GM21515 (cell line): ENCODE results near the gene FITM1.

Source experiments
- ATAC-seq: cut with Tn5 transposase; IDR thresholded peaks from one replicate; pipeline ENCODE4 v1.9.1; 2021; ENCODE audit not compliant: unreplicated experiment

The FITM1 gene

DNA sequence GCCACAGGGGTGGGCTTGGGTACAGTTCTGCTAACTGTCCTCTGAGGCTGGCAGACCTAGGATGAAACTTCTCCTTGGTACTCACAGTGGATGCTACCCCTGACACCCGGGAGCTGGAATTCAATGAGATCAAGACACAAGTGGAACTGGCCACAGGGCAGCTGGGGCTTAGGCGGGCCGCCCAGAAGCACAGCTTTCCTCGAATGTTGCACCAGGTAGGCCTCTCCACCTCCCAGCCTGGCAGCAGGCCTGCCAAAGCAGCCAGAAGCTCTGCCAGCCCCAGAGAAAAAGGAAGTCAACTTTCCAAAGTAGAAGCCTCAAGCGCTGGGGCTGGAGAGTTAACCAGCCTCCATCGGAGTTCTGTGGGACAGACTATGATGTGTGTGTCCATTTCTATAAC is 13.3 kb upstream of the FITM1 start:
- ATAC-seq, result no peak

DNA sequence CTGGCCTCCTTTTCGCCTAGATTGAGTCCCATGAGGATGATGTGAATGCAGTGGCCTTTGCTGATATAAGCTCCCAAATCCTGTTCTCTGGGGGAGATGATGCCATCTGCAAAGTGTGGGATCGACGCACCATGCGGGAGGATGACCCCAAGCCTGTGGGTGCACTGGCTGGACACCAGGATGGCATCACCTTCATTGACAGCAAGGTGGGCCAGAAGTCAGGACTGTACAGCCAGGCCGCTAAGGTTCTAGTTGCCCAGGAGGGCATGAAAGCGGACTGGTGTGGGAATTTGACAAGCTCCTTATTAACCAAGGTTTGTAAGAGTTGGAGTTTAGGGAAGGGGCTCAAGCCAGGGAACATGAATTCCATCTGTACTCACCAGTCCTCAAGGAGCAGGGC is 10.8 kb upstream of the FITM1 start:
- no peak for ATAC-seq

DNA sequence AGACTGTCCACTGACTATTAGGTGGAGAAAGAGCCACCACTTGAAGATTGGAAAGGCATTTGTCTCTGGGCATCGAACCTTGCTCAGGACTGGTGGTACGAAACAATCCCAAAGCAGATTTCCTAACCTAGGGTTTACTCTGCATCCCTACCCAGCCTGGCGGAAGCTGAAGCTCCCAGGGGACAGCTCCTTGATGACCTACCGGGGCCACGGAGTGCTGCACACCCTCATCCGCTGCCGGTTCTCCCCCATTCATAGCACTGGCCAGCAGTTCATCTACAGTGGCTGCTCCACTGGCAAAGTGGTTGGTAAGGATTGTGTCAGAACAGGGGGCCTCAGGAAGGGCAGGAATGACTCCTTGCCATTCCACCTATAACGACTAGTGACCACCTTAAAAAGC is 9.2 kb upstream of the FITM1 start:
- ATAC-seq, result no peak

DNA sequence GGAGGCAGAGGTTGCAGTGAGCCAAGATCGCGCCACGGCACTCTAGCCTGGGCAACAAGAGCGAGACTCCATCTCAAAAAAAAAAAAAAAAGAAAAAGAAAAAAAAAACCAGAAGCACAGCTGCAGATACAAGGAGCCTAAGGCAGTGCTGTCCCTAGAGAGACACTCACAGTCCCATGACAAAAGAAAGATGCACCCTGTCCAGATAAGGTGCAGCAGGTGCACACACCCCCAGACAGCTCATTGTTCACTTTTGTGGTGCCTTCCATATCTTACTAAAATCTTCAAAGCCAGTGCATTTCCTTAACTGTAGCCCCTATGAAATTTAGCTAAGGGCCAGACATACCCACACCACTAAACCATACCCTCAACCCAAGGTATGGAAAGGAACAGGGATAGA is 8.0 kb upstream of the FITM1 start:
- ATAC-seq, result no peak

DNA sequence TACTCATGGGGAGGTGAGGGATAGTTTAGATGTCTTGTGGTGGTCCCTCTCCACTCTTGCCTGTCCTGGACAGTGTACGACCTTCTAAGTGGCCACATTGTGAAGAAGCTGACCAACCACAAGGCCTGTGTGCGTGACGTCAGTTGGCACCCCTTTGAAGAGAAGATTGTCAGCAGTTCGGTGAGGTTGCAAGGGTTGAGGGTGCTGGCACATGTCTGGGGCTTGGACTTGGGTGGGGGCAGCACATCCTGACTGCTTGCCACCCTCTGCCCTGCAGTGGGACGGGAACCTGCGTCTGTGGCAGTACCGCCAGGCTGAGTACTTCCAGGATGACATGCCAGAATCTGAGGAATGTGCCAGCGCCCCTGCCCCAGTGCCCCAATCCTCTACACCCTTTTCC is 7.6 kb upstream of the FITM1 start:
- ATAC-seq, result no peak

DNA sequence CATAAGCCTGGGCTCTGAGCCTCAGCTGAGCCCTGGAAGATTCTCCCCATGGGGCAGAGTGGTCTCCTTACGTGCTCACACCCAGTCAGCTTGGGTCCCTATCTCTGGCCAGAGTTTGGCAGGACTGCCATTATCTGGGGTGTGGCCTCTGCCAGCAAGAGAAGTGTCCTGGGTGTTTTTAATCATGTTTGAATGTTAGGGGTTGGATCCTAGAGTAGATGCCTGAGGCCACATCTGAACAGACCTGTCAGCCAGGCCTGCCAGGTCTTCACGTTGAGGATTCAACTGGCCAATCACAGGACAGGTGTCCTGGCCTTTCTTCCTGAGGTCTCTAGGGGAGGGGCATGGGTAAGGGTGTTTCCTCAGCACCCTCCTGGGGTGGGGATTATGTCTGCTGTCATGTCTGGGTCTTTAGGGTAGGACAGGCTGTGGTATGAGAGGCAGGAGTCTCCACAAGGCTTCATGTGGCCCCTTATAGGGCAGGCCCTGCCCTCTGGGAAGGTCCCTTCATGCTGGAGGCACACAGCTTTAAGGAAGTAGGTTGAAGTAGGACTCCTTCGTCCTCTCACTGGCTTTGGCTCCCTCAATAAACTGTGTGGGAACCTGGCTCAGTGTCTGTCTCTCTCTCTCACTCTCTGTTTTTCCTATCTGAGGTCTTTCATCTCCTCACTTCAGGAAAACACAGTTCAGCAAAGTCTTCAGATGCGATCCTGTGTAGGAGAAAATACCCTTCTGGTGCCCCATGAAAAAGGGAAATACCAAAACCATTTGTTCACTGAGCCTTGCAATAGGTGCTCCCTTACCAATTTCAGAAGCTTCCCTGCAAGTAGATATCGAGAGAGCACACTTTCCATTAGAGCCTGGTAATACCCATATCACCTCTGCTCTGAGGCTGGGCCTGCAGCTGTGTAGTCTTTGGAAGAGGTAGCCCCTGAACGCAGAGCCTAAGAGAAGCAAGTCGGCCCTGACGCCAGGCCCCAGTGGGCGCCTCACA is 6.7 kb upstream of the FITM1 start:
- no peak for ATAC-seq

DNA sequence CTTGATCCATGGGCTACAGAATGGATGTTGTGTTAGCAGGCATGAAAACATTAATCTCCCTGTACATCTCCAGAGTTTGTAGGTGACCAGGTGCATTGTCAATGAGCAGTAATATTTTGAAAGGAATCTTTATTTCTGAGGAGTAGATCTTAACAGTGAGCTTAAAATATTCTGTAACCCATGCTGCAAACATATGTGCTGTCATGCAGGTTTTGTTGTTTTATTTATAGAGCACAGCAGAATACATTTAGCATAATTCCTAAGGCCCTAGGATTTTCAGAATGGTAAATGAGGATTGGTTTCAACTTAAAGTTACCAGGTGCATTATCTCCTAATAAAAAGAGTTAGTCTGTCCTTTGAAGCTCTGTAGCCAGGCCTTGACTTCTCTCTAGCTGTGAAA is 3.5 kb upstream of the FITM1 start:
- ATAC-seq, result no peak

DNA sequence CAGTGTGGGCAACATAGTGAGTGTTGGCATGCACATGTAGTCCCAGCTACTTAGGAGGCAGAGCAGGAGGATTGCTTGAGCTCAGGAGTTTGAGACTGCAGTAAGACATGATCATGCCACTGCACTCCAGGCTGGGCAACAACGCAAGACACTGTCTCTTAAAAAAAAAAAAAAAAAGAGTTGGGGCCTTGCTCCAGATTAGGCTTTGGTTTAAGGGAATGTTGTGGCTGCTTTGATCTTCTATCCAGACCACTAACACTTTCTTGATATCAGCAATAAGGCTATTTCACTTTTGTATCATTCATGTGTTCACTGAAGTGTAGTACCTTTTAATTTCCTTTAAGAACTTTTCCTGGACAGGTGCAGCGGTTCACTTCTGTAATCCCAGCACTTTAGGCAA is 2.8 kb upstream of the FITM1 start:
- ATAC-seq, result no peak

DNA sequence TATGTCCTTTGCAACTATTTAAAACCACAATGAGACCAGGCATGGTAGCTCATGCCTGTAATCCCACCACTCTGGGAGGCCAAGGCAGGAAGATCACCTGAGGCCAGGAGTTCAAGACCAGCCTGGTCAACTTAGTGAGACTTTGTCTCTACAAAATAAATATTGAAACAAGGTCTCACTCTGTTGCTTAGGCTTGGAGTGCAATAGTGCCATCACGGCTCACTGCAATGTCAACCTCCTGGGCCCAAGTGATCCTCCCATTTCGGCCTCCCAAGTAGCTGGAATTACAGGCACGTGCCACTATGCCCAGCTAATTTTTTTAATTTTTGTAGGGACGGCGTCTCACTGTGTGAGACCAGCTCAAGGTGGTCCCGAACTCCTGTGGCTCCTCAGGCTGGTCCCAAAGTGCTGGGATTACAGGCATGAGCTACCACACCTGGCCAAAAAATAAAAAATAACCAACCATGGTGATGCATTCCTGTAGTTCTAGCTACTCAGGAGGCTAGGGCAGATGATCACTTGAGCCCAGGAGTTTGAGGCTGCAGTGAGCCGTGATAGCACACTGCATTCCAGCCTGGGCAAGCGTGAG is 955 bp upstream of the FITM1 start:
- no peak for ATAC-seq

DNA sequence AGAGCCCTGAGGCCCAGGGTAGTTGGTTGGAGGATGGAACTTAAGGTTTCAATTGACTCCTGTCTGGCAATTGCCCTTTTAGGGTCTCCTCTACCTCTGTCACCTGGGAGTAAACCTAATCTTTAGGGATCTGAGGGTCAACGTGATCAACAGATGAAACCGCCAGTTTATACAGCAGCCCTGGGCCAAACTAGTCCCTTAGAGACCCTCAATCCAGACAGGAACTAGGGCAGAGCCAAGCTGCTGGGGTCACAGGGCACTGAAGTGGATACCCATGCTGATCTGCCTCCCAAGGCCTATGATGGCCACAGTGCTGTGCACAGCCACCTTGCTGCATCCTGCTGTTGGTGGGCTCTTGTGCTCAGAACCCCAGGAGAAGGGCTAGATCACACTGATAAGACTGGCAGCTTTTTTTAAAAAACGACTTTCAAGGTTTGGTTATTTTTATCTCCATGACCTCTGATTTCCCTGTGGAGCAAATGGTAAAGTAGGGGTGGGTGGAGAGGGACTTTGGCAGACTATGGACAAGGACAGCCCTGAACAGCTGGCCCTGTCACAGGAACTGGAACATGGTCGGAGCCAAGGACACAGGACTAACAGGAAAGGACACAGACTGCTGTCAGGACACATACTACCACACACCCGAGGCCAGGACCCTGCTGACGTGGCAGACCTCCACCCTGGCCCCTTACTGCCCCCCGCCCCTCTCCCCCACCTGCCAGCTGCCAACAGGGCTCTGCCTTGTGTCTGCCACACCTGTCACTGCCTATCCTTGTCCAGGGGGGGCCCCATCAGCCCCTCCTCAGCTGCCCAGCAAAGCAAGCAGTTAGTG is 474 bp downstream of the FITM1 start:
- ATAC-seq, result no peak

DNA sequence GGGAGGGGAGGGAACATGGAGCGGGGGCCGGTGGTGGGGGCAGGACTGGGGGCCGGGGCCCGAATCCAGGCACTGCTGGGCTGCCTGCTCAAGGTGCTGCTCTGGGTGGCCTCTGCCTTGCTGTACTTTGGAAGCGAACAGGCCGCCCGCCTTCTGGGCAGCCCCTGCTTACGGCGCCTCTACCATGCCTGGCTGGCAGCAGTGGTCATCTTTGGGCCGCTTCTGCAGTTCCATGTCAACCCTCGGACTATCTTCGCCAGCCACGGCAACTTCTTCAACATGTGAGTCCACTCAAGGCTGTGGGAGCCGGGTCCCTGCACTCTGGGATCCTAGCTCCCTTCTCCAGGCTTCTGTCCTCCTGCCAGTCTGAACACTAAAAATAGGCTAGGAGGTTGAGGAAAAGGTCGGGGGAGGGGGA is 1.1 kb downstream of the FITM1 start:
- no peak for ATAC-seq

DNA sequence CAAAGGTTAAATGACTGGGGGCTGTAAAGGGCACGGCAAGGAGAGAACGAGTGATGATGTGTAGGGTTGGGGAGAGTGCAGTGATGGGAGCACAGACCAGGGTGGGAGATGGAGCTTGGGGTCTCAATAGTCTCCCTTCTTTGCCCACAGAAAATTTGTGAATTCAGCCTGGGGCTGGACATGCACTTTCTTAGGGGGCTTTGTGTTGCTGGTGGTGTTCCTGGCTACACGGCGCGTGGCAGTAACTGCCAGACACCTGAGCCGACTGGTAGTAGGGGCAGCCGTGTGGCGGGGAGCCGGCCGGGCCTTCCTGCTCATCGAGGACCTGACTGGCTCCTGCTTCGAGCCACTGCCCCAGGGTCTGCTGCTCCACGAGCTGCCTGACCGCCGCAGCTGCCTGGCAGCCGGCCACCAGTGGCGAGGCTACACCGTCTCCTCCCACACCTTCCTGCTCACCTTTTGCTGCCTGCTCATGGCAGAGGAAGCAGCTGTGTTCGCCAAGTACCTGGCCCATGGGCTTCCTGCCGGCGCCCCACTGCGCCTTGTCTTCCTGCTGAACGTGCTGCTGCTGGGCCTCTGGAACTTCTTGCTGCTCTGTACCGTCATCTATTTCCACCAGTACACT is 1.7 kb downstream of the FITM1 start:
- ATAC-seq, result no peak

DNA sequence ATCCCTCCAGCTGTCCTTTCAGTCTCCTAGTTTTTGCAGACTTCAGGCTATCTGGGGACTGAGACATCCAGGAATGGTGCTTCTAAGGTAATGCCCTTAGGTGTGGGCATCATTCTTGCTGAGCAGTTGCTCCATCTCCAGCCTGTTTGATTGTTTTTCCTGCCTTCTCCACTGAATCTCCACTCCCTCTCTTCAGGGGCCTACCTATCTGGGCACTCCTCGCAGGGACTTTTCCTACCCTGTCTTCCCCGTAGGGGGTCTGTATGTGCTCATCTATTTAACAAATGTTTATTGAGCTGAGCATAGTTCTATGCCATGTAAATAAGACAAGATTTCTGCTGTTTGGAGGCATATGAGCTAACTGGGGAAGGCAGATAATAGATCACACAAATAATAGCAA is 2.5 kb downstream of the FITM1 start:
- no peak for ATAC-seq

DNA sequence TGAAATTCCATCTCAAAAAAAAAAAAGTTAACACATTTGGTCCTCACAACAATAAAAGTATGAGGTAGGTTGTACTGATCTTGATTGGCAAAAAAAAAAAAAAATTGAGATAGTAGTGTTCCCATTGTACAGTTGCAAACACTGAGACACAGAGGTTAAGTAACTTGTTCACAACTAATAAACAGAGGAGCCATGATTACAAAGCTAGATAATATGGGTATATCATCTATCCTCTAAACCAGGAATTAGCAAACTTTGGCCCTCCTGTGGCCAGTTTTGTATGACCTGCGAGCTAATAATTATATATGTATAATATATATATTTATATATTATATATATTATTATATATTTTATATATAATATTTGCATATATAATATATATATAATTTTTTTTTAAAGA is 3.3 kb downstream of the FITM1 start:
- ATAC-seq, result no peak

DNA sequence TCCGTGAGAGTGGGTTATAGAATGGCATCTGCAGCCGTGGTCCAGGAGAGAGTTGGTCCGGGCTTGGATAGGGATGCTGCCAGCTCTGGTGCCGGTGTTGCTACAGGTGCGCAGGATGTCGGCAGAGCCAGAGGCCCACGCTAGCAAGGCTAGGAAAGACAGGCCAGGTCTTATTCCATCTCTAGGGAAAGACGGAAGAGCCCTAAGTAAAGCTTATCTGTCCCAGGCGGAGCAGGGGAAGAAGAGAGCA is 5.0 kb downstream of the FITM1 start:
- ATAC-seq, result peak; percentile 4

DNA sequence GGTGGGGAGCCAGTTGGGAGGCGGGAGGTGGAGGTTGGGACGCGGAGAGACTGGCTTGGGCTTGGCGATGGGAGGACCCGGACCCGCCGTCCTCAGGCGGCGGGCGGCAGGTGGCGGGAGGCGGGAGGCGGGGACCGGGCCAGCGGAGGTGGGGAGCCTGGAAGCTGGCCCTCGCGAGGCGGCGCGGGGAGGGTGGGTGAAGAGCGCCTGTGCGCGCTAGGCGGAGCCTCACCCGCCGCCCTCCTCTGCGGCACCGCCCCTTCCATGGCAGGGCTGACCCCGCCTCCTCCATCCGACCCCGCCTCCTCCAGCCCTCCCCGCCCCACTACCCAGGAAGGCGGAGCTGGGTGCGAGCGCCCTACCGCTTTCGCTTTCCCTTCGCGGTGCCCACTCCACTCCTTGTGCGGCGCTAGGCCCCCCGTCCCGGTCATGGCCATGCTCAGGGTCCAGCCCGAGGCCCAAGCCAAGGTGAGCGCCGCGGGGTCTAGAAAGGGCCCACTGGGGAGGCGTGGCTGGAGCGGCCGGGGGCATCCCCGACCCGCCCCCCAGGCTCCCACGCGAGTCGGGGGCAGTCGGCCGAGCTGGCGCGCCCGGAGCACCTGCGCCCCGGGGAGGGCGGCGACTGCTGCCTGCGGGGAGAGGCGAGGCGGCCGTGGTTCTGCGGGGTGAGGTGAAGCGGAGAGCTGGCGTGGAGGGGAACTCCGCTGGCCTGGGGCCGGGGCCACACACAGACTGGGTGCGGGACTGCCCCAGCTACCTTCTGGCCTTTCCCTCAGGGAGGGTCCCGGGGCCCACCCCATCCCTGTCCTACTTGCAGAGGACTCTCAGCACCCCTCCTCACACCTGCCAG is 5.6 kb downstream of the FITM1 start, which contains the start of gene PSME1:
Gene PSME1, plus strand, starts transcription at position 361 of the 850 bp plus-strand sequence. Its CDS starts 69 bp downstream, at position 430.
- ATAC-seq, result peak; percentile 79

DNA sequence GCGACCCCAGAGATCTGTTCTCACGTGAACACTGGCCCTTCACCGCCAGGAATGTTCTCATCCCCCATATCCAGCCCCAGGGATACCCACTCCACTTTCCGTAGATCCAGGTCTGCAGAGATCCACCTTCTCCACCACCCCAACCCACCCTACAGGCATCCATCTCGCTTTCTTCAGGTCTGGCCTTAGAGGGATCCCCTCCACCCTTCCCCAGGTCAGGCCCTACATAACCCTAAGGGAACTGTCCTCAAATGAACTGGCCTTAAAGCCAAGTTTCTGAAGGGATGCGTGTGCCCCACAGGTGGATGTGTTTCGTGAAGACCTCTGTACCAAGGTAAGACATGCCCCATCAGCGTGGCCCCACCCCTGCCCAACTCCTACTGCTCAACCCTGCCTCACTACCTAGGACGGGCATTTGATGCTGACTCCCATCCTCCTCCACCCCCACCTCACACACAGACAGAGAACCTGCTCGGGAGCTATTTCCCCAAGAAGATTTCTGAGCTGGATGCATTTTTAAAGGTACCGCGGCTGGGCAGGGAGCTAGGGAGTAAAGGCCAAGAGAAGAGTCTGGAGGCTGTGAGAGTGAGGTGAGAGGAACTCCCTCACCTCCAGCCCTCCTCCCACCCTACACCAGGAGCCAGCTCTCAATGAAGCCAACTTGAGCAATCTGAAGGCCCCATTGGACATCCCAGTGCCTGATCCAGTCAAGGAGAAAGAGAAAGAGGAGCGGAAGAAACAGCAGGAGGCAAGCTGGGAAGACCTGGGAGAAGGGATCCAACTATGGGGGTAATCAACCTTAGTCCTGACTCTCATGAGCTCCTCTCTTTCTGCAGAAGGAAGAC is 6.4 kb downstream of the FITM1 start:
- ATAC-seq, result no peak

DNA sequence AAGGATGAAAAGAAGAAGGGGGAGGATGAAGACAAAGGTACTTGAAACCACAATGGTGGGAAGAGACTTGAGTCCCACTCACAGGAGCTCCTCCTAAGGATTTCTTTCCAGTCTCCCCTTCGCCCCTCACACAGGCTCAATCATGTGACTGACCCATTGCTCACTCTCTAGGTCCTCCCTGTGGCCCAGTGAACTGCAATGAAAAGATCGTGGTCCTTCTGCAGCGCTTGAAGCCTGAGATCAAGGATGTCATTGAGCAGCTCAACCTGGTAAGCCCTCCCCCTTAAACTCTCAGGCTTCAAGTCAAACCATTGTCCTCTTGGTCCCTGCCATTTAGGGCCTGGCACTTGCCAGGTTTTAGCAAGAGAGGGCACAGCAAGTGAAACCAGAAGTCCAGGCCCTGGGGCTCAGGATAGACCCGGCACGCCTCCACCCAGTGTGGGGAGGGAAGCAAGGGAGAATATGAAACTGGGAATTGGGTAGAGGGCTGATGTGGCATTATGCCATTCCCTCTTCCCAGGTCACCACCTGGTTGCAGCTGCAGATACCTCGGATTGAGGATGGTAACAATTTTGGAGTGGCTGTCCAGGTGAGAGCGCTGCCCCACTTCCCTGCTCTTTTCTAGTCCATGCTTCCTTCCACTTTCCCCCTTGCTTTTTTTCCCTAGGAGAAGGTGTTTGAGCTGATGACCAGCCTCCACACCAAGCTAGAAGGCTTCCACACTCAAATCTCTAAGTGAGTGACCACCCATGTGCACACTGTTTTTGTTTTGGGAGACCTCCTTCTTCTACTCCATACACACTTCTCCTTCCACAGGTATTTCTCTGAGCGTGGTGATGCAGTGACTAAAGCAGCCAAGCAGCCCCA is 7.3 kb downstream of the FITM1 start:
- ATAC-seq, result no peak
